Endothelial cell of hepatic sinusoid (primary cell): ENCODE measurements around the gene FHL2.
"Not testable (repeated sequence)": the region's sequence is repeated elsewhere in the genome, so short reads cannot be mapped to it uniquely, and the experiment has no call there.

Source experiments
- in situ Hi-C: cut with HindIII; loops from 2 replicates; pipeline ENCODE4 v1.10.0; 2017; ENCODE audit warnings: low sequenced_read_pairs

The FHL2 gene

DNA sequence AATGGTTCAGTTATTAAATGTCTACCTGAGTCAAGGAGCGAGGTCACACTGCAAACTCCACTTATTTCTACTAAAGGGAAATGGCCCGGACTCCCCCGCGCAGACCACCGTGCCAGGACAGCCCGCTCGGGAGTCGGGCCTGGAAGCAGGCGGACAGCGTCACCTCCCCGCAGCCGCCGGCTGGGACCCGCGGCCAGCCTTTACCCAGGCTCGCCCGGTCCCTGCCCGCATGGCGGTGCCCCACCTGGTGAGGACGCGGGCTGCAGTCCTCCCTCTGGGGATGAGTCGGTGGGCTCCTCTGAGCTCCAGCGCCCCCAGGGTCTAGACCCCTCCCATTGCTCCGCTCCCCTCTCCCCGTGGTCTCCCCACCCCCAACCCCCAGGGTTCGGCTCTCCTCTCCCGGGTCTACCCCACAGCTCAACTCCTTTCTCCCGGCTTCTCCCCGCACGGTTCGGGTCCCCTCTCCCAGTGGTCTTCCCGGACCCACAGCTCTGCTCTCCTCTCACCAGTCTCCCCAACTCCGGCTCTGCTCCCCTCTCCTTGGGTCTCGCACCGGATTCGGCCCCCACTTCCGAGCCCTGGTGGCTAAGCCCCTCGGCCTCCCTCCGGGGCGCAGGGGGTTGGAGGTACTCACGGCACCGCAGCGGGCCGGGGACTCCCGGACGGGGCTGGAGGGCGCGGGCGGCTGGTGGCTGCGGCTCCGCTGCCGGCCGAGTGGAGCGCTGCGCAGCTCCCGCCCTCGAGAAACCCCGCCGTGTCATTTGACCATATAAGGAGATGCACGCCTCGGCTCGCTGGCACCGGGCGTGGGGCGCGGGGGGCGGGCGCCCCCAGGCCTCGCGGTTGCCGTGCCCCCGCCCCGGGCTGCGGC, at the start of gene FHL2:
FHL2 (minus strand) TSS at position 716 of the 871 bp plus-strand sequence. CDS start 12,535 bp downstream, outside the sequence.
- in situ Hi-C loops, result no loop called here

GRCh38 chr2:105447476-105447875, 48.6 kb upstream of the FHL2 start:
- in situ Hi-C loops, result no loop called here

DNA sequence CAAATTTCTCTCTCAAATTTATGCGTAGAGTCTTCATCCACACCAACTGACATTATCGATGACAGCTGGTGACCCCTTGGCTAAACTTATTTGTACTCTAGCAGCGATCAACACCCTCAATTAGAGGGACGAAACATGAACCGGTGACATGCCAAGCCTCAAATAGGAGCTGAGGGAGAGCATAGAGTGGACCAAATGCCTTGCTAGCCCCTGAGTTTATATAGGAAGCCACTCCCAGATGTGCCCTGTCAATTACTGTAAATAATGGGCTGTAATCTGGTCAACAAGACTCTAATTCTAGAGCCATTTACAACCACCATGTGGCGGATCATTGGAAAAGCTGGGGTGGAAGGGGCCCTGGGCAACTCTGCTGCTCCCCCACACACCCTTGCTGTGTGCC, 47.6 kb upstream of the FHL2 start:
- in situ Hi-C loops, result no loop called here

DNA sequence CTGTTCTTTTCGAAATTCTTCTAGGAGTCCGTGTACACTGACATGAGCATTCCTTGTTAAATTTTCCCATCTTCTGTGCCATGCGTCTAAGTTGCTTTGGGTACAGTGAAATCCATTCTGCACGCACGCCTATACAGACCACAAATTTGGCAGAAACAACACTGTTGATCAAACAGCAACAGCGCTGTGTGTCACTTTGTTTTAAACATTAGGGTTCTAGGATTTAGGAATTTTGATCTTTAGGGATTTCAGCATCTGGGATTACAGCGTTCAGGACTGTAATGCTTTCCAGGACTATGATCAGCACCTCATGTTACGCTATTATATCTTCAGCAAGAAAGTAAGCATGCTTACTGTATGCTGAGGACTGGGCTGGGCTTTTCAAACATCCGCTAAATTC, 47.1 kb upstream of the FHL2 start:
- in situ Hi-C loops, result no loop called here

DNA sequence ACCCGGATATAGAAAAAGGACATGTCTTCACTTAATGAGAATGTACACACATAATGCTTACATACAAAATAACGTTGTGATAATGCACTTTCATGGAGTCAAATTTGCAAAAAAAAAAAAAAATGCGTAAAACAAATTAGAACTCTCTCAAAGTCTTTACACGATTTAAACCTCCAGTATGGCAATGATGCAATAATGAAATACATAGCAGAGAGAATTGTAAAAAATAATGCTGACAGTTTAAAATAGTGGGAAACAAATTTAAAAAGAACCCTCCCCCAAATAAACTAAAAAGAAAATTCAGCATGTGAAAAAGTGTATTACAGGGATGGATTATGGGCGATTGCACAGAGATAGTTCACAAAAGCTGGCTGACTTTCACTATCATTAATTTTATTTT, 46.6 kb upstream of the FHL2 start:
- in situ Hi-C loops, result no loop called here

GRCh38 chr2:105443617-105444598, 45.1 kb upstream of the FHL2 start:
- in situ Hi-C loops, result no loop called here

DNA sequence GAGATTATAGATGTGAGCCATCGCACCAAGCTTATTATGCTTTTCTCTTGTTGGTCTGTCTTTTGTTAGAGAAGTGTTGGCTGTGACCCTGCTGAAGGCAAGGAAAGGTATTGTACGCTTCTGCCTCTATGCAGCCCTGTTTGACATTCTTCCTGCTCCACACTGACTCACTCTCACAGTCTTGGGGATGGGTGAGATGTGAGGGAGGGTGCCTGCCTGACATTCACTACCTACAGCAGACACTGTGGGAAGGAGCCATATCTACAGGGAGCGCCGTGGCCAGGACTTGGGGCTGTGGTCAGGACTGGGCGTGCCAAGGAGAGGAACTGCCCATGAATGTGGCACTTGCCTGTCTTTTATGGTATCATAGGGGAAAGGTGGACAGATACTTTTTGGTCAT, 43.9 kb upstream of the FHL2 start:
- in situ Hi-C loops, result no loop called here

- in situ Hi-C loops, result no loop called here
Measured at GRCh38 chr2:105442056-105442455, 43.2 kb upstream of the FHL2 start.

DNA sequence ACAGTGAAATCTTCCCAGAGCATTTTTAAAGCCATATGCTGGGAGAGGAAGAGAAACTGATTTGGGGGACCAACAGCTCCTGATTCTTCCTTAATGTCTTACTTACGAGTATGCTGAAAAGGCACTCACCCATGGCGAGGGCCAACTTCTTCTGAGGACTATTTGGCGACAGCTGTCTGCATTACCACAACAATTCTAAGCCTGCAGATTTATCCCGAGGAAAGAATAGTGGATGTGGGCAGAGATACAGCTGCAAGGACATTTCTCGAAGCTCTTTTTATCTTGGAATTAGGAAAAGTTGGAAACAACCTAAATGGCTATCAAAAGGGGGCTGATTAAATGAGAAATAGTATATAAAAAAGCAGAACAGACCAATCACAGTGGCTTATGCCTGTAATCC, 40.3 kb upstream of the FHL2 start:
- in situ Hi-C loops, result no loop called here

- in situ Hi-C loops, result no loop called here
Measured at GRCh38 chr2:105438104-105438929, 39.5 kb upstream of the FHL2 start.

DNA sequence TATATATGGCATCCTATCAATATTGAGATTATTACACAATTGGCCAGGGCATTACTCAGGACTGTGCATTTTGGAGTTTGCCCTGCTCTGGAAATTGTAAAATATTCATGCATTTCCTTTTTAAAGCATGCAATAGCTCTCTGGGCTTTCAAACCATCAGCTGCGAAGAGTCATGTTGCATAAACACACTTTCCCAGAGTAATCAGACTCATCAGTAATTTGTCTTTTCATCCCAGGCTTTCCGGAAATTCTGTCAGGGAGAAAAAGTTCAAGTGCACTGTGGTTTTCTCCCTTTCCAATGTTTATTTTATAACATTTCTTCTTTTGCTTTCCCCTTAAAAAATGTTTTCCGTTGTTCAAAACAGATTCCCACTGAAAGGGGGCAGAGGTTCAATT, 38.9 kb upstream of the FHL2 start:
- in situ Hi-C loops, result no loop called here

- in situ Hi-C loops, result loop anchor here (5.0 kb wide), 1 partner anchor 80 kb away; no protein-coding TSS in a partner anchor
Measured at GRCh38 chr2:105432749-105433148, 33.9 kb upstream of the FHL2 start.

- in situ Hi-C loops, result loop anchor here (5.0 kb wide), 1 partner anchor 80 kb away; no protein-coding TSS in a partner anchor
Measured at GRCh38 chr2:105432044-105432399, 33.2 kb upstream of the FHL2 start.

- in situ Hi-C loops, result loop anchor here (5.0 kb wide), 1 partner anchor 81 kb away; no protein-coding TSS in a partner anchor
Measured at GRCh38 chr2:105431367-105432043, 32.7 kb upstream of the FHL2 start.

DNA sequence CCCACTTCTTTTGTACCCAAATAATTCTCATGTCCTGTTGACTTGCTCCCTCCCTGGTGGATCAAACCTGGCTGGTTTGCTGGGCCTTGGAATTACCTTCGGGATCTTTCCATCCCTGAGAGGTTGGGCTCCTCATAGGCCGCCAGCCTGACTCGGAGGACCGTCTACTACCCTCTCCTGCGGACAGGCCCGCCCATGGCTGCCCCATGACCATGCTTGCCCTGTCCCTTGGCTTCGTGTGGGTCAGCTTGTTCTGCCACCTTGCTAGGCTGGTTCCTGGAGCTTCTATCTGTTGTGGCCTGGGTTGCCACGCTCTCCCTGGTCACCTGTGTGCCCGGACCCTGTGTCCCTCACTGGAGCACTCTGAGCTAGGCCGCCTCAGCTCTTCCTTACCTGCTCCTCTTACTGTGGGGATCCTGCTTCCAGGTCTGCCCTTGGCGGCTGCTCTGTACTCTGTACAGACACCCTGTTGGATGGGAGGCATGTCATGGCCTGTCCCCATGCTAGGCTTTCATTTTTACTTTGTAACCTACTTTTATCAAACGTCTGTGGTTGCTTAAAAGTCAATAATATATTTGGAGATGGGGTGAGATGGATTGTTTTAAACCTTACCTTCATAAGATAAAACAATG, 29.7 kb upstream of the FHL2 start:
- in situ Hi-C loops, result no loop called here

DNA sequence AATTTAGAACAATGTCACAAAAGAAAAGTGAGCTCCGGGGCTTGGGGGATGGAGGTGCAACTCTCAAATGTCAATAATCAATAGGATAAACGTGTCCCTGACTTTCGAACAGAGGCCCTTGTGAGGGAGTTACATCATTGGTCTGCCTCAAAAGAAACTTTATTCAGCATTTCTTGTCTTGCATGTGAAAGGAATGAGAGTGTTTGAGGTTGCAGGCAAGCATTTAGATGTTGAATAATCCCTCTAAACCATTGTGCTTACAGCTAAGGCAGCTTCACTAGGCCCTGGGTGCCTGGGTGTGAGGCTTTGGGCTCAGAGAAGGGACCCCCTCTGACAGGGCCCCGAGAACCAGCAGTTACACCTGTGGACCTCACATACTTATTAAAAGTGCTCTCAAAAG, 28.6 kb upstream of the FHL2 start:
- in situ Hi-C loops, result no loop called here

DNA sequence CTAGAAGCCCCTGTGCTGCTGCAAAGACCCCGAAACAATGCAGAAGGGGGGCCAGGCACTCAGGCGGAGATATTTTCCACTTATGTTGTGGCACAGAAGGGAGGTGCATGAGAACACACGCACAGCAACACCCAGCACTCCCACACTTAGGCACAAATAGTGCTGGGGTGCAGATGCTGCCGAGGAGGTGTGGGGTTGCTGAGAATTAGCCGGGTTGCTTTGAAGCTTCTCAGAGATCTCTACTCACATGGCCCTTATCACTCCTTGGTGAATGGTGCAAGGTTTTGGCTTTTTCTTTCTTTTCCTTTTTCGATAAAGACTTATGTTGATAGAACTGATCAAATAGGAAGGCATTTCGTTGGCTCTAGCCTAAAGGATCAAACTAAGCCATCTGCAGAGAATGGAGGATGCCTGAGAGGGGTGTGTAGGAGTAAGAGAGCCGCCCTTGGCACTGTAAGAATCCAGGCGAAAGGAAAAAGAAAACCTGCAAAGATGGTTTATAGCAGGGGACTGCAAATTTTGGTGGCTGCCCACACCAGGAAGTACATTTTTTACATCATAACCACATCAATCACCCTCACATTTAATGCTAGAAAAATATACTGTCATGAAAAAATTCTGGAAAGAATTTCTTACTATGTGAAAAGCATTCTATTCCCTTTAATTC, 27.9 kb upstream of the FHL2 start:
- in situ Hi-C loops, result no loop called here

DNA sequence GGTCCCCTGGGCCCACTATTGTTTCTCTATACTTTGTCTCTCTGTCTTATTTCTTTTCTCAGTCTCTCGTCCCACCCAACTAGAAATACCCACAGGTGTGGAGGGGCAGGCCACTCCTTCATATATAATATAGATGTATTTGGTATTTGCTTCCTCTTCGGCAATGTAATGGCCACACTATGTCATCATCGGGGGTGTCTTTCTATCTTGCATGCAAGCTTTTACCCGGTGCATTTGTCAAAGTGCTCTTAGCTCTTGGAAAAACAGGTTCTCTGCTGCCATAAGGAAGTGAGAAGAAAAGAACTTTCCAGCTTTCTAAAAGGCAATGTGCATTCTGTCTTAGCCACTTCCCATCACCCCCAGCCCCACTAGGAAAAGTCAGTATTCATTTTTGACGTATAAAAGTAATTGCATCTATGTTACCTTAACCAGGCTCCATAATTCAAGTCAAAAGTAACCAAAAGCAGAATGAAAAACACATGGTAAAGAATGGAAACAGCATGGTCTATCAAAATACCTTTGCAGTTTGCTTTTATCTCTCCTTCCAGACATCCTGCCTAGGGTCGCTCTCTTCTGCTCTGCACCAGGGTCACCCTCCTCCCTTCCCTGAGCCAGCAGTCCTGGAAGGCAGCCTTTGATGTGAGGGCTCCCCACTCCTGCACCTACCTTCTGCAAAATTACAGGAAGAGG, 27.2 kb upstream of the FHL2 start:
- in situ Hi-C loops, result no loop called here

- in situ Hi-C loops, result not testable (repeated sequence)
Measured at GRCh38 chr2:105424836-105425235, 26.0 kb upstream of the FHL2 start.
